Ovary (tissue), 3 donors: ENCODE measurements around the gene CXCL16.

Experiments
- EP300 ChIP-seq: sonication (generic); formaldehyde crosslinking; IDR thresholded peaks from one replicate; pipeline ENCODE4 v1.6.1; 2017; ENCODE audit warnings: antibody characterized with exemption
- POLR2A ChIP-seq: fragments of 450-650 bp; IDR thresholded peaks from one replicate; pipeline ENCODE4 v1.6.1; 2017; ENCODE audit warnings: antibody characterized with exemption, mild to moderate bottlenecking, moderate library complexity
- TF ChIP-seq, protein P1 (sequence below), 3 donors: fragments of 450-650 bp in 2 of 3; fragments of 200-600 bp in 1 of 3; IDR thresholded peaks; one replicate each; pipeline versions ENCODE4 v1.5.1 to v1.8.0; 2016 to 2022; ENCODE audit warnings: antibody characterized with exemption in 3 of 3, mild to moderate bottlenecking in 1 of 3
- donor health status: DM: no; HTN: no; CAD: no.

DNA sequence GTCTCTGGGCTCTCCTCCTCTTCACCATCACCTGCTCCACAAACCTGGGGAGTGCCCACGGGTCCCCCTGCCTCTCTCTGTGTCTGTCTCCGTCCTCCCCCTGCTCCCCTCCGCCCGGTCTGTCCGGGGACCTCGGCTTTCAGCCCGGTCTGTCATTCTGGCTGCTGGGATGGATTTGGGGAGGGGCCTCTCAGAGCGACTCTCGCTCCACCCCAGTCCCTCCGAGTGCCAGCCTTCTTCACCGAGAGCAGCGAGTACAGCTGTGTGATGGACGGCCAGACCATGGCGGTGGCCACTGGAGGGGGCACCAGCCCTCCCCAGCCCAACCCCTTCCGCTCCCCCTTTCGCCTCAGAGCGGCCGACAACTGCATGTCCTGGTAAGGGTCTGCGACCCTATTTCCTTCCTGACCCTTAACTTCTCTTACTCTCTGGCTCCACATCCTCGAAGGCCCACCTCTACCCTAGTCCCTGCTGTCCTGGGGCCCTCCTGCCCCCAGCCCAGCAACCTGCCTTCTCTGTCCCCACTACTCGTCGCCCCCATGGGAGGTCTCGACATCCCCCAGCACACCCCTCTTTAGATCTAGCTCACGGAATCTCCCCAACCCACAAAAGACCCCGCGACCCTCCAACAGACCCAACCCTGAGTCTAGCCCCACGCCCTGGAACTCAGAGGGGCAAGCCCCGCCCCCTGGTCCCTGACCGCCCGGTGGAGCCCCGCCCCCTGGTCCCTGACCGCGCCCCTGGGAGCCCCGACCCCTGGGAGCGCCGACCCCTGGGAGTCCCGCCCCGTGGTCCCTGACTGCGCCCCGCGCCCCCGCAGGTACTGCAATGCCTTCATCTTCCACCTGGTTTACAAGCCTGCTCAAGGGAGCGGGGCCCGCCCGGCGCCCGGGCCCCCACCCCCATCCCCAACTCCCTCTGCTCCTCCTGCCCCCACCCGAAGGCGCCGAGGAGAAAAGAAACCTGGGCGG lies 5.6 kb upstream of the CXCL16 start:
- TF ChIP-seq, protein P1, sequence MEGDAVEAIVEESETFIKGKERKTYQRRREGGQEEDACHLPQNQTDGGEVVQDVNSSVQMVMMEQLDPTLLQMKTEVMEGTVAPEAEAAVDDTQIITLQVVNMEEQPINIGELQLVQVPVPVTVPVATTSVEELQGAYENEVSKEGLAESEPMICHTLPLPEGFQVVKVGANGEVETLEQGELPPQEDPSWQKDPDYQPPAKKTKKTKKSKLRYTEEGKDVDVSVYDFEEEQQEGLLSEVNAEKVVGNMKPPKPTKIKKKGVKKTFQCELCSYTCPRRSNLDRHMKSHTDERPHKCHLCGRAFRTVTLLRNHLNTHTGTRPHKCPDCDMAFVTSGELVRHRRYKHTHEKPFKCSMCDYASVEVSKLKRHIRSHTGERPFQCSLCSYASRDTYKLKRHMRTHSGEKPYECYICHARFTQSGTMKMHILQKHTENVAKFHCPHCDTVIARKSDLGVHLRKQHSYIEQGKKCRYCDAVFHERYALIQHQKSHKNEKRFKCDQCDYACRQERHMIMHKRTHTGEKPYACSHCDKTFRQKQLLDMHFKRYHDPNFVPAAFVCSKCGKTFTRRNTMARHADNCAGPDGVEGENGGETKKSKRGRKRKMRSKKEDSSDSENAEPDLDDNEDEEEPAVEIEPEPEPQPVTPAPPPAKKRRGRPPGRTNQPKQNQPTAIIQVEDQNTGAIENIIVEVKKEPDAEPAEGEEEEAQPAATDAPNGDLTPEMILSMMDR (IDR thresholded peaks at IDR 0.05) = no peak
- TF ChIP-seq POLR2A = no peak
- no peak for TF ChIP-seq EP300
